Glutamatergic neuron (in vitro differentiated cells): ENCODE results near the gene ZNF615. TPM values are rescaled to one million over a fixed set of nuclear protein-coding genes. Genes with fewer than 3 reads are reported as not detected.

Source experiments
- DNase-seq: peaks from one replicate; pipeline ENCODE4 v3.0.0; 2022
- H3K27ac Mint-ChIP-seq: one replicate; pipeline ENCODE4 v1.8.0; 2020; ENCODE audit warnings: mild to moderate bottlenecking, mixed read lengths, inconsistent platforms; ENCODE audit not compliant: unreplicated experiment
- H3K27me3 Mint-ChIP-seq: one replicate; pipeline ENCODE4 v1.8.0; 2020; ENCODE audit warnings: mild to moderate bottlenecking, moderate library complexity, mixed read lengths, inconsistent platforms; ENCODE audit not compliant: unreplicated experiment
- H3K36me3 Mint-ChIP-seq: one replicate; pipeline ENCODE4 v1.8.0; 2020; ENCODE audit warnings: mild to moderate bottlenecking, mixed read lengths, inconsistent platforms; ENCODE audit not compliant: unreplicated experiment
- H3K4me1 Mint-ChIP-seq: one replicate; pipeline ENCODE4 v1.8.0; 2020; ENCODE audit warnings: mild to moderate bottlenecking, low read depth, mixed read lengths, inconsistent platforms; ENCODE audit not compliant: unreplicated experiment
- H3K4me3 Mint-ChIP-seq: one replicate; pipeline ENCODE4 v1.8.0; 2020; ENCODE audit warnings: mild to moderate bottlenecking, mixed read lengths, inconsistent platforms; ENCODE audit not compliant: unreplicated experiment
- H3K9me3 Mint-ChIP-seq: one replicate; pipeline ENCODE4 v1.8.0; 2020; ENCODE audit warnings: mild to moderate bottlenecking, moderate library complexity, mixed read lengths, inconsistent platforms; ENCODE audit not compliant: unreplicated experiment
- total RNA-seq: library from RNA; stranded (reverse); fragmentation: NEBNext Ultra II Directional; extraction: Animal tissue kit (Norgen Biotek cat#: 25700); gene quantifications from one replicate; pipeline ENCODE4 v1.2.1, GENCODE V29; 2021; ENCODE audit not compliant: unreplicated experiment
- TF ChIP-seq, protein P1 (sequence below): fragments of 200-600 bp; sonication (generic); IDR thresholded peaks from one replicate; pipeline ENCODE4 v1.5.0; 2021; ENCODE audit not compliant: partially characterized antibody, unreplicated experiment

Gene ZNF615
- total RNA-seq, 1 donor from 2014 or later: 12.3 TPM

DNA sequence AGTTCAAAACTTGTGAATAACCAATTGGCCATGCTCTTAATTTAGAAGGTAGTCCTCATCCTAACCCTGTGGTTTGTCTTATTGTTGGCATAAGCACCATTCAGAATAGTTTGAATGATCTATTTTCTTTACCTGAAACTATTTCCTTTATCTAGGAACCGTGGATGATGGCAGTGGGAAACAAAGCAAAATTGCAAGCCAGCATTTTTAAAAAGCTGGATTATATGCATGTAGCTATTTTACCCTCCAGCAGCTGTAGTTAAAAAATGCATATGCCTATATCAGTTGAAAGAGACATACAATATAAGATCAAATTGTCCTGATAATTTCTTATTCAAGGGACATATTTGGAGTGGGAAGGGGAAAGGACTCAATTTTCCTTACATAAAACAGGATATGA is 61.4 kb downstream of the ZNF615 start:
- DNase-seq: no peak
- peaks cover 77% of the 10 kb centered on the region for H3K36me3 Mint-ChIP-seq
- no peak overlapping the region for H3K27ac Mint-ChIP-seq

DNA sequence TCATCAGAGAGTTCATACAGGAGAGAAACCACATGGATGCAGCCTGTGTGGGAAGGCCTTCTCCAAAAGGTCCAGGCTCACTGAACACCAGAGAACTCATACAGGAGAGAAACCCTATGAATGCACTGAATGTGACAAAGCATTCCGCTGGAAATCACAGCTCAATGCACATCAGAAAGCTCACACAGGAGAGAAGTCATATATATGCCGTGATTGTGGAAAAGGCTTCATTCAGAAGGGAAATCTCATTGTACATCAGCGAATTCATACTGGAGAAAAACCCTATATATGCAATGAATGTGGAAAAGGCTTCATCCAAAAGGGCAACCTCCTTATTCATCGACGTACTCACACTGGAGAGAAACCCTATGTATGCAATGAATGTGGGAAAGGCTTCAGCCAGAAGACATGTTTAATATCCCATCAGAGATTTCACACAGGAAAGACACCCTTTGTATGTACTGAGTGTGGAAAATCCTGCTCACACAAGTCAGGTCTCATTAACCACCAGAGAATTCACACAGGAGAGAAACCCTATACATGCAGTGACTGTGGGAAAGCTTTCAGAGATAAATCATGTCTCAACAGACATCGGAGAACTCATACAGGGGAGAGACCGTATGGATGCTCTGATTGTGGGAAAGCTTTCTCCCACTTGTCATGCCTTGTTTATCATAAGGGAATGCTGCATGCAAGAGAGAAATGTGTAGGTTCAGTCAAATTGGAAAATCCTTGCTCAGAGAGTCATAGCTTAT is 63.0 kb downstream of the ZNF615 start:
- no peak for DNase-seq
- peaks cover 28% of the 10 kb centered on the region for H3K9me3 Mint-ChIP-seq
- H3K27ac Mint-ChIP-seq: no peak overlapping the region
- H3K4me1 Mint-ChIP-seq: no peaks in the 10 kb centered on the region
- peaks cover 84% of the 10 kb centered on the region for H3K36me3 Mint-ChIP-seq
- TF ChIP-seq, protein P1, sequence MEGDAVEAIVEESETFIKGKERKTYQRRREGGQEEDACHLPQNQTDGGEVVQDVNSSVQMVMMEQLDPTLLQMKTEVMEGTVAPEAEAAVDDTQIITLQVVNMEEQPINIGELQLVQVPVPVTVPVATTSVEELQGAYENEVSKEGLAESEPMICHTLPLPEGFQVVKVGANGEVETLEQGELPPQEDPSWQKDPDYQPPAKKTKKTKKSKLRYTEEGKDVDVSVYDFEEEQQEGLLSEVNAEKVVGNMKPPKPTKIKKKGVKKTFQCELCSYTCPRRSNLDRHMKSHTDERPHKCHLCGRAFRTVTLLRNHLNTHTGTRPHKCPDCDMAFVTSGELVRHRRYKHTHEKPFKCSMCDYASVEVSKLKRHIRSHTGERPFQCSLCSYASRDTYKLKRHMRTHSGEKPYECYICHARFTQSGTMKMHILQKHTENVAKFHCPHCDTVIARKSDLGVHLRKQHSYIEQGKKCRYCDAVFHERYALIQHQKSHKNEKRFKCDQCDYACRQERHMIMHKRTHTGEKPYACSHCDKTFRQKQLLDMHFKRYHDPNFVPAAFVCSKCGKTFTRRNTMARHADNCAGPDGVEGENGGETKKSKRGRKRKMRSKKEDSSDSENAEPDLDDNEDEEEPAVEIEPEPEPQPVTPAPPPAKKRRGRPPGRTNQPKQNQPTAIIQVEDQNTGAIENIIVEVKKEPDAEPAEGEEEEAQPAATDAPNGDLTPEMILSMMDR: no peak
- H3K4me3 Mint-ChIP-seq: no peak overlapping the region
- H3K27me3 Mint-ChIP-seq: no peaks in the 10 kb centered on the region

More for the DNA sequence above, 61.4 kb downstream of the ZNF615 start:
- H3K4me3 Mint-ChIP-seq: no peak overlapping the region
- TF ChIP-seq, protein P1: no peak
- no peaks in the 10 kb centered on the region for H3K4me1 Mint-ChIP-seq
- no peaks in the 10 kb centered on the region for H3K27me3 Mint-ChIP-seq
- peaks cover 25% of the 10 kb centered on the region for H3K9me3 Mint-ChIP-seq

Other genes with a start within 250 kb of the ZNF615 start
- gene FPR2, start 247.0 kb downstream of the ZNF615 start, total RNA-seq: not detected
- gene FPR3, start 213.1 kb downstream of the ZNF615 start, total RNA-seq: not detected
- 14.3 TPM for gene ZNF577, start 120.3 kb downstream of the ZNF615 start, total RNA-seq
- gene ZNF649, start 103.2 kb downstream of the ZNF615 start, total RNA-seq: 19.2 TPM
- 11.1 TPM for gene ZNF613, start 80.7 kb downstream of the ZNF615 start, total RNA-seq
- gene ZNF350, start 21.4 kb downstream of the ZNF615 start, total RNA-seq: 9.7 TPM
- gene ZNF614, start 20.2 kb upstream of the ZNF615 start, total RNA-seq: 7.1 TPM
- gene ZNF432, start 40.6 kb upstream of the ZNF615 start, total RNA-seq: 12.8 TPM
- gene ZNF841, start 87.6 kb upstream of the ZNF615 start, total RNA-seq: 25.4 TPM
- 22.5 TPM for gene ZNF616, start 131.7 kb upstream of the ZNF615 start, total RNA-seq
- 29.7 TPM for gene ZNF836, start 163.4 kb upstream of the ZNF615 start, total RNA-seq
- gene PPP2R1A, start 181.8 kb upstream of the ZNF615 start, total RNA-seq: 311 TPM